Stomach (tissue), 9 donors: ENCODE measurements around the gene KRTAP4-8. TPM values are rescaled to one million over a fixed set of nuclear protein-coding genes. Genes with fewer than 3 reads are reported as not detected.
"Not testable (repeated sequence)": the region's sequence is repeated elsewhere in the genome, so short reads cannot be mapped to it uniquely, and the experiment has no call there.

Source experiments
- DNase-seq, 2 donors: peaks; one replicate each; pipeline versions ENCODE4 v3.0.0 to v3.0.0-alpha.2; 2013 to 2019
- H3K27ac ChIP-seq, 5 donors: fragments of 200-600 bp in 4 of 5; sonication (generic) in 4 of 5; one replicate each; pipeline ENCODE4 v1.5.1; 2013 to 2019; ENCODE audit warnings: mild to moderate bottlenecking in 1 of 5, moderate library complexity in 1 of 5
- H3K27me3 ChIP-seq, 3 donors: fragments of 200-600 bp; sonication (generic); one replicate each; pipeline ENCODE4 v1.5.1; 2017 to 2019; ENCODE audit warnings: mixed run types in 1 of 3
- H3K36me3 ChIP-seq, 4 donors: fragments of 200-600 bp; sonication (generic); 1 replicate in 3 of 4; 2 replicates in 1 of 4; pipeline ENCODE4 v1.5.1; 2016 to 2019
- H3K4me1 ChIP-seq, 4 donors: fragments of 200-600 bp; sonication (generic); one replicate each; pipeline ENCODE4 v1.5.1; 2016 to 2019
- H3K4me3 ChIP-seq, 4 donors: fragments of 200-600 bp; sonication (generic) in 3 of 4; one replicate each; pipeline ENCODE4 v1.5.1; 2016 to 2019; ENCODE audit warnings: mild to moderate bottlenecking in 1 of 4
- H3K9me3 ChIP-seq, 4 donors: fragments of 200-600 bp; sonication (generic); one replicate each; pipeline ENCODE4 v1.5.1; 2016 to 2019
- CTCF ChIP-seq, 7 experiments: fragments of 450-650 bp in 4 of 7; fragments of 200-600 bp in 3 of 7; sonication (generic) in 3 of 7; IDR thresholded peaks; one replicate each; pipeline ENCODE4 v1.5.1; 2016 to 2019; ENCODE audit warnings: antibody characterized with exemption in 7 of 7, control low read depth in 2 of 7, mild to moderate bottlenecking in 1 of 7
- EP300 ChIP-seq: sonication (generic); formaldehyde crosslinking; IDR thresholded peaks from one replicate; pipeline ENCODE4 v1.6.1; 2017; ENCODE audit warnings: antibody characterized with exemption
- POLR2A ChIP-seq, 4 donors: fragments of 450-650 bp; IDR thresholded peaks; one replicate each; pipeline ENCODE4 v1.6.1; 2016; ENCODE audit warnings: antibody characterized with exemption in 4 of 4, control low read depth in 2 of 4, mild to moderate bottlenecking in 1 of 4, moderate library complexity in 1 of 4
- POLR2AphosphoS5 ChIP-seq, 3 donors: sonication (generic); formaldehyde crosslinking; IDR thresholded peaks; one replicate each; pipeline ENCODE4 v1.6.1; 2016; ENCODE audit warnings: antibody characterized with exemption in 3 of 3
- WGBS, 5 donors: extraction: QIAGEN DNeasy Blood & Tissue Kit in 3 of 5; methylation state at CpG; one replicate each; pipeline versions ENCODE4 v1.1.5 to v1.1.7; 2013 to 2018; 5-methylcytosine and 5-hydroxymethylcytosine counted together
- intact Hi-C: fragments of 100-400 bp; cut with DNase I; formaldehyde crosslinking; loops from one replicate; pipeline ENCODE4 v1.15.1; 2023; ENCODE audit warnings: low total_unique reads
- polyA plus RNA-seq, 3 donors: library from polyadenylated mRNA; stranded (reverse); fragments of 200-250 nt; gene quantifications; one replicate each; pipeline ENCODE4 v1.2.3, GENCODE V29; 2013
- total RNA-seq, 5 donors: library from RNA; depleted of rRNA; stranded (reverse); fragments of >200 nt; gene quantifications; one replicate each; pipeline versions ENCODE4 v1.1.0 to v1.2.3, GENCODE V29; 2014 to 2016
- donor health status: healthy with polysubstance abuse.
- donor health status: Bipolar disorder and iron deficiency.
- donor health status: healthy.

Gene KRTAP4-8
- total and polyA plus RNA-seq, 8 donors: not detected

- DNase-seq: no peak
- intact Hi-C loops: no loop called here
- no peak for TF ChIP-seq POLR2A (IDR thresholded peaks at IDR 0.05)
- no peak for TF ChIP-seq EP300
- TF ChIP-seq POLR2AphosphoS5 (IDR thresholded peaks at IDR 0.05): no peak
- TF ChIP-seq CTCF (IDR thresholded peaks at IDR 0.05): no peak
- Histone ChIP-seq H3K27ac (no peak within 1 kb of the TSS), H3K27me3 (no peaks in the 10 kb centered on the region), H3K9me3 (peaks cover 0 to 41% (median 31%) of the 10 kb centered on the region in 4 donors), H3K4me3 (no peak within 1 kb of the TSS), H3K4me1 (no peaks in the 10 kb centered on the region), H3K36me3 (no peaks in the 10 kb centered on the region)
- WGBS, 5 donors: 70 to 87% (median 81%) methylated on average over 4 to 6 of the region's 6 CpGs
Observed at GRCh38 chr17:41140360-41141131, 42.6 kb upstream of the KRTAP4-8 start, which contains the start of gene KRTAP4-6. TSS of gene KRTAP4-6 (minus strand) at chr17:41140544. CDS start at chr17:41140487, 57 bp downstream.

- DNase-seq, H3K4me3 ChIP-seq, H3K27me3 ChIP-seq, H3K27ac ChIP-seq, H3K4me1 ChIP-seq, intact Hi-C loops, H3K36me3 ChIP-seq: not testable (repeated sequence)
- peaks cover 0 to 41% (median 31%) of the 10 kb centered on the region in 4 donors for H3K9me3 ChIP-seq
- WGBS, 5 donors: 83 to 89% (median 86%) methylated on average over 12 of the region's 12 CpGs
Observed at GRCh38 chr17:41139865-41140264, 41.9 kb upstream of the KRTAP4-8 start.

- Histone ChIP-seq H3K27me3 (no peaks in the 10 kb centered on the region), H3K4me1 (no peaks in the 10 kb centered on the region), H3K27ac (no peak overlapping the region), H3K36me3 (no peaks in the 10 kb centered on the region), H3K4me3 (no peak overlapping the region), H3K9me3 (peaks cover 0 to 5% (median 0%) of the 10 kb centered on the region in 4 donors)
- no peak for TF ChIP-seq EP300
- no peak for TF ChIP-seq POLR2AphosphoS5 (IDR thresholded peaks at IDR 0.05)
- no peak for TF ChIP-seq CTCF (IDR thresholded peaks at IDR 0.05)
- no peak for TF ChIP-seq POLR2A (IDR thresholded peaks at IDR 0.05)
- WGBS, 5 donors: 59 to 76% (median 65%) methylated on average over 2 of the region's 2 CpGs
- no peak for DNase-seq
- intact Hi-C loops: no loop called here
Observed at GRCh38 chr17:41133880-41134735, 36.2 kb upstream of the KRTAP4-8 start.

GRCh38 chr17:41131979-41132378 lies 34.0 kb upstream of the KRTAP4-8 start:
- H3K4me1 ChIP-seq: no peaks in the 10 kb centered on the region
- H3K9me3 ChIP-seq: no peaks in the 10 kb centered on the region
- DNase-seq: no peak
- TF ChIP-seq EP300: no peak
- no peak for TF ChIP-seq CTCF (IDR thresholded peaks at IDR 0.05)
- TF ChIP-seq POLR2AphosphoS5 (IDR thresholded peaks at IDR 0.05): no peak
- no peak for TF ChIP-seq POLR2A (IDR thresholded peaks at IDR 0.05)
- H3K27ac ChIP-seq: no peak overlapping the region
- intact Hi-C loops: no loop called here
- H3K4me3 ChIP-seq: no peak overlapping the region
- no peaks in the 10 kb centered on the region for H3K27me3 ChIP-seq
- 79 to 87% (median 81%) methylated on average over 3 of the region's 3 CpGs for WGBS, 5 donors
- no peaks in the 10 kb centered on the region for H3K36me3 ChIP-seq
